SK-N-DZ (cell line): Measurements from ENCODE around the gene GPR160.
A peak's percentile ranks its signal among the peaks of the same experiment; 100 is the strongest.
"Not testable (repeated sequence)": the region's sequence is repeated elsewhere in the genome, so short reads cannot be mapped to it uniquely, and the experiment has no call there.

ENCODE experiments used
- DNase-seq: peaks from one replicate; pipeline ENCODE4 v3.0.0-alpha.2; 2015; ENCODE audit warnings: low spot score
- small RNA-seq, 2 experiments: library from RNA; depleted of rRNA; stranded (forward); fragments of <200 nt; gene quantifications; one replicate each; pipeline ENCODE3, GENCODE V24; 2014

The GPR160 gene

GRCh38 chr3:170111147-170111771, 73.5 kb downstream of the GPR160 start:
- DNase-seq: no peak

GRCh38 chr3:170114165-170114564, 76.4 kb downstream of the GPR160 start:
- not testable (repeated sequence) for DNase-seq

- peak; percentile 9 for DNase-seq
Observed at GRCh38 chr3:170117134-170117533, 79.3 kb downstream of the GPR160 start.

GRCh38 chr3:170128259-170128976, 90.6 kb downstream of the GPR160 start:
- DNase-seq: no peak

GRCh38 chr3:170128977-170129431, 91.2 kb downstream of the GPR160 start:
- DNase-seq: no peak

GRCh38 chr3:170130532-170130931, 92.7 kb downstream of the GPR160 start:
- DNase-seq: no peak

- no peak for DNase-seq
Observed at GRCh38 chr3:170132335-170132734, 94.5 kb downstream of the GPR160 start.

Small RNAs within 50 kb of the gene (small RNA-seq; reads per million reads assigned to genes)
- 0.13 to 0.18 reads per million in 2 experiments for gene RNU4-38P
